OCI-LY7 (cell line): ENCODE results near the gene DGLUCY. TPM values are rescaled to one million over a fixed set of nuclear protein-coding genes. Genes with fewer than 3 reads are reported as not detected.

Experiments used
- BruUV-seq: library from RNA; stranded (reverse); fragments of 400-500 nt; replicated peaks from 2 replicates; lab custom pipeline; 2021; lab: Mats Ljungman, UMichigan
- CTCF ChIA-PET: fragments of 300-600 bp; sonication (Branson Sonifier 250); formaldehyde crosslinking; loops from one replicate; lab custom pipeline; 2022; ENCODE audit warnings: antibody characterized with exemption; ENCODE audit not compliant: unreplicated experiment; lab: Charles Lee
- POLR2A ChIA-PET: fragments of 300-600 bp; sonication (Branson Sonifier 250); formaldehyde crosslinking; loops from one replicate; lab custom pipeline; 2022; ENCODE audit warnings: antibody characterized with exemption; lab: Charles Lee
- DNase-seq: peaks from one replicate; pipeline ENCODE4 v3.0.0-alpha.2; 2015; ENCODE audit warnings: low spot score
- H2AFZ ChIP-seq: fragments of 200-600 bp; sonication (generic), shearing (Covaris generic); 2 replicates; pipeline ENCODE4 v1.6.1; 2014; ENCODE audit warnings: mild to moderate bottlenecking, antibody characterized with exemption, low read length, moderate library complexity
- H3K27ac ChIP-seq: fragments of 200-600 bp; sonication (generic); 2 replicates; pipeline ENCODE4 v1.5.1; 2014; ENCODE audit warnings: mixed run types, low read depth, mild to moderate bottlenecking, moderate library complexity, low read length, inconsistent platforms; ENCODE audit not compliant: poor library complexity, severe bottlenecking
- H3K36me3 ChIP-seq: fragments of 200-600 bp; sonication (generic); 2 replicates; pipeline ENCODE4 v1.6.1; 2014; ENCODE audit warnings: mild to moderate bottlenecking, antibody characterized with exemption, low read length, moderate library complexity, mixed read lengths; ENCODE audit not compliant: insufficient read depth
- H3K4me1 ChIP-seq: fragments of 200-600 bp; sonication (generic); 2 replicates; pipeline ENCODE4 v1.5.1; 2014; ENCODE audit warnings: mild to moderate bottlenecking, low read length; ENCODE audit not compliant: insufficient read depth, poor library complexity, severe bottlenecking
- H3K4me2 ChIP-seq: fragments of 200-600 bp; sonication (generic); 2 replicates; pipeline ENCODE4 v1.6.1; 2014; ENCODE audit warnings: mild to moderate bottlenecking, low read length
- H3K4me3 ChIP-seq: fragments of 200-600 bp; sonication (generic); 2 replicates; pipeline ENCODE4 v1.5.1; 2014; ENCODE audit warnings: mild to moderate bottlenecking, low read depth, low read length; ENCODE audit not compliant: poor library complexity, severe bottlenecking
- H3K79me2 ChIP-seq: fragments of 200-600 bp; sonication (generic); 2 replicates; pipeline ENCODE4 v1.6.1; 2016; ENCODE audit warnings: low read depth, mild to moderate bottlenecking, low read length, moderate library complexity, mixed read lengths; ENCODE audit not compliant: insufficient read depth
- H3K9me2 ChIP-seq: fragments of 200-600 bp; sonication (generic); 2 replicates; pipeline ENCODE4 v1.6.1; 2016; ENCODE audit warnings: mild to moderate bottlenecking, low read length, mixed read lengths; ENCODE audit not compliant: insufficient read depth
- H3K9me3 ChIP-seq: fragments of 200-600 bp; sonication (generic); 2 replicates; pipeline ENCODE4 v1.6.1; 2014; ENCODE audit warnings: mild to moderate bottlenecking, mixed run types, low read length, mixed read lengths
- H4K20me1 ChIP-seq: fragments of 200-600 bp; sonication (generic); 2 replicates; pipeline ENCODE4 v1.6.1; 2014; ENCODE audit warnings: mild to moderate bottlenecking, antibody characterized with exemption, low read length, moderate library complexity, mixed read lengths; ENCODE audit not compliant: insufficient read depth
- EZH2phosphoT487 ChIP-seq: fragments of 200-600 bp; sonication (generic); IDR thresholded peaks from 2 replicates; pipeline ENCODE4 v1.6.1; 2018; ENCODE audit warnings: low read depth, borderline replicate concordance, mild to moderate bottlenecking, mixed run types, antibody characterized with exemption, low read length, moderate library complexity, mixed read lengths
- intact Hi-C: fragments of 100-400 bp; cut with micrococcal nuclease; formaldehyde crosslinking; loops from one replicate; pipeline ENCODE4 v1.10.0; 2022; ENCODE audit not compliant: unreplicated experiment
- total RNA-seq, 2 experiments: library from RNA; depleted of rRNA in 1 of 2; stranded (reverse); fragments of >200 nt in 1 of 2; shearing (Covaris generic) in 1 of 2; gene quantifications; 2 replicates each; pipeline ENCODE4 v1.2.3, GENCODE V29; 2014 to 2022
- TF ChIP-seq, protein P1 (sequence below): fragments of 200-600 bp; sonication (generic); conservative IDR thresholded peaks from 2 replicates; pipeline ENCODE4 v1.5.1; 2014; ENCODE audit warnings: mild to moderate bottlenecking, antibody characterized with exemption, low read length, moderate library complexity, mixed read lengths

DGLUCY gene
- total RNA-seq, 2 experiments from 2014 or later: 37.6 to 56.8 TPM

GRCh38 chr14:91190853-91191252, 77.0 kb downstream of the DGLUCY start:
- Histone ChIP-seq H4K20me1 (no peaks in the 10 kb centered on the region), H3K9me3 (no peaks in the 10 kb centered on the region), H3K79me2 (no peaks in the 10 kb centered on the region), H2AFZ (no peak overlapping the region), H3K4me1 (no peaks in the 10 kb centered on the region), H3K27ac (no peak overlapping the region), H3K9me2 (no peaks in the 10 kb centered on the region), H3K36me3 (peaks cover 50% of the 10 kb centered on the region; the same call in 1 of the 2 replicates), H3K4me2 (no peak overlapping the region), H3K4me3 (no peak overlapping the region)
- no peak for TF ChIP-seq EZH2phosphoT487
- TF ChIP-seq, protein P1, sequence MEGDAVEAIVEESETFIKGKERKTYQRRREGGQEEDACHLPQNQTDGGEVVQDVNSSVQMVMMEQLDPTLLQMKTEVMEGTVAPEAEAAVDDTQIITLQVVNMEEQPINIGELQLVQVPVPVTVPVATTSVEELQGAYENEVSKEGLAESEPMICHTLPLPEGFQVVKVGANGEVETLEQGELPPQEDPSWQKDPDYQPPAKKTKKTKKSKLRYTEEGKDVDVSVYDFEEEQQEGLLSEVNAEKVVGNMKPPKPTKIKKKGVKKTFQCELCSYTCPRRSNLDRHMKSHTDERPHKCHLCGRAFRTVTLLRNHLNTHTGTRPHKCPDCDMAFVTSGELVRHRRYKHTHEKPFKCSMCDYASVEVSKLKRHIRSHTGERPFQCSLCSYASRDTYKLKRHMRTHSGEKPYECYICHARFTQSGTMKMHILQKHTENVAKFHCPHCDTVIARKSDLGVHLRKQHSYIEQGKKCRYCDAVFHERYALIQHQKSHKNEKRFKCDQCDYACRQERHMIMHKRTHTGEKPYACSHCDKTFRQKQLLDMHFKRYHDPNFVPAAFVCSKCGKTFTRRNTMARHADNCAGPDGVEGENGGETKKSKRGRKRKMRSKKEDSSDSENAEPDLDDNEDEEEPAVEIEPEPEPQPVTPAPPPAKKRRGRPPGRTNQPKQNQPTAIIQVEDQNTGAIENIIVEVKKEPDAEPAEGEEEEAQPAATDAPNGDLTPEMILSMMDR: no peak
- ChIA-PET CTCF (no interaction called here), POLR2A (no interaction called here)
- intact Hi-C loops: no loop called here
- no peak for DNase-seq
- BruUV-seq: no TSS peak

GRCh38 chr14:91193069-91193468, 79.2 kb downstream of the DGLUCY start:
- CTCF ChIA-PET: interaction anchor here (1.2 kb wide), 1 partner anchor 15 kb away, joined by 3 read pairs; no protein-coding TSS in a partner anchor
- peaks cover 47% of the 10 kb centered on the region for H3K36me3 ChIP-seq
- POLR2A ChIA-PET: interaction anchor here (0.5 to 0.7 kb wide), 4 partner anchors 11 to 280 kb away, joined by 3 to 7 read pairs (median 4); no protein-coding TSS in a partner anchor

DNA sequence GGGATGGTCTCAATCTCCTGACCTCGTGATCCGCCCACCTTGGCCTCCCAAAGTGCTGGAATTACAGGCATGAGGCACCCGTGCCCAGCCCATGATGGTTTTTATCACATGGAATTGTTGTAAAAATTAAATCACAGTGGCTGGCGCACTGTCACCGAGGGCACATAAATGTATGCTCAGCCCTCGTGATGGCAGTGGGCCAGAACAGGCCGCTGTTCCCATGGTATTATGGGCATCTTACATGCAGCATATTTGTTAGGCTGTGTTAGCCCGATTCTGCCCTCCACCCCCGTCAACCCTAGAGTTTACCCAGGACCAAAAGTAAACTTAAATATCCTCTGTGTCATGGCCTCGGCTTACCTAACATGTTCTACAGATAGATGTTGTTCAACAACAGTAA, 82.0 kb downstream of the DGLUCY start:
- Histone ChIP-seq H4K20me1 (no peaks in the 10 kb centered on the region), H3K36me3 (peaks cover 56% of the 10 kb centered on the region), H3K79me2 (no peaks in the 10 kb centered on the region), H3K4me2 (no peak overlapping the region), H3K4me1 (no peaks in the 10 kb centered on the region), H3K27ac (no peak overlapping the region), H3K9me2 (no peaks in the 10 kb centered on the region), H3K9me3 (peaks cover 7% of the 10 kb centered on the region), H2AFZ (no peak overlapping the region), H3K4me3 (no peak overlapping the region)
- no TSS peak for BruUV-seq
- ChIA-PET POLR2A (no interaction called here), CTCF (no interaction called here)
- DNase-seq: no peak
- TF ChIP-seq, protein P1: no peak
- TF ChIP-seq EZH2phosphoT487: no peak
- intact Hi-C loops: no loop called here

More at GRCh38 chr14:91193069-91193468, 79.2 kb downstream of the DGLUCY start:
- no peaks in the 10 kb centered on the region for H4K20me1 ChIP-seq
- H3K27ac ChIP-seq: no peak overlapping the region
- H3K9me3 ChIP-seq: no peaks in the 10 kb centered on the region
- no peaks in the 10 kb centered on the region for H3K4me1 ChIP-seq
- no peaks in the 10 kb centered on the region for H3K79me2 ChIP-seq
- H3K4me2 ChIP-seq: no peak overlapping the region
- intact Hi-C loops: no loop called here
- H3K9me2 ChIP-seq: no peaks in the 10 kb centered on the region
- H2AFZ ChIP-seq: no peak overlapping the region
- DNase-seq: no peak
- BruUV-seq: no TSS peak
- no peak overlapping the region for H3K4me3 ChIP-seq
- TF ChIP-seq, protein P1: no peak
- no peak for TF ChIP-seq EZH2phosphoT487
